ENCODE results near the gene ZCCHC17. TPM values are rescaled to one million over a fixed set of nuclear protein-coding genes. Genes with fewer than 3 reads are reported as not detected.

ZCCHC17 gene
- total RNA-seq, 1 experiment from 2014 or later, result 24.1 TPM

DNA sequence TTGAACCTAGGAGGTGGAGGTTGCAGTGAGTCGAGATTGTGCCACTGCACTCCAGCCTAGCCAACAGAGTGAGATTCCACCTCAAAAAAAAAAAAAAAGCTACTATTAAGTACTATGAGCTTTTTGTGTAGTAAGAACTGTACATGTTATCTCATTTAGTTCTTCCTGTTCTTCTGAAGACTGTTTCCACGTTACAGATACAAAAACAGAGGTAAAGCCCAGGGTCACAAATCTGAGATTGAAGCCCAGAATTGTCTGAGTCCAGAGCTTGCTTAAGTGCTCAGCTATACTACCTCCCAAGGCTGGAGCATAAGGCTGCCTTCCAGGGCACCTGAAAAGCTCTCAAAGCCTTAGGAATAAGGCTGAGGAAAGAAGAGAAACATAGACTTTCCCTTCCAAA lies 73.2 kb downstream of the ZCCHC17 start:
- no peak overlapping the region for H3K4me3 Mint-ChIP-seq (ENCODE audit: unreplicated experiment)
- ChIA-PET CTCF (interaction anchor here (0.8 kb wide), 1 partner anchor 52 kb away, joined by 3 read pairs; no protein-coding TSS in a partner anchor), POLR2A (no interaction called here)
- H3K36me3 Mint-ChIP-seq (ENCODE audit: insufficient read depth, unreplicated experiment), result peaks cover 13% of the 10 kb centered on the region
- H3K4me3 ChIP-seq (ENCODE audit: low read depth, low read length), result no peak overlapping the region
- H3K9me3 ChIP-seq, result no peaks in the 10 kb centered on the region
- H3K9me3 Mint-ChIP-seq (ENCODE audit: unreplicated experiment), result no peaks in the 10 kb centered on the region
- TF ChIP-seq, protein P1, sequence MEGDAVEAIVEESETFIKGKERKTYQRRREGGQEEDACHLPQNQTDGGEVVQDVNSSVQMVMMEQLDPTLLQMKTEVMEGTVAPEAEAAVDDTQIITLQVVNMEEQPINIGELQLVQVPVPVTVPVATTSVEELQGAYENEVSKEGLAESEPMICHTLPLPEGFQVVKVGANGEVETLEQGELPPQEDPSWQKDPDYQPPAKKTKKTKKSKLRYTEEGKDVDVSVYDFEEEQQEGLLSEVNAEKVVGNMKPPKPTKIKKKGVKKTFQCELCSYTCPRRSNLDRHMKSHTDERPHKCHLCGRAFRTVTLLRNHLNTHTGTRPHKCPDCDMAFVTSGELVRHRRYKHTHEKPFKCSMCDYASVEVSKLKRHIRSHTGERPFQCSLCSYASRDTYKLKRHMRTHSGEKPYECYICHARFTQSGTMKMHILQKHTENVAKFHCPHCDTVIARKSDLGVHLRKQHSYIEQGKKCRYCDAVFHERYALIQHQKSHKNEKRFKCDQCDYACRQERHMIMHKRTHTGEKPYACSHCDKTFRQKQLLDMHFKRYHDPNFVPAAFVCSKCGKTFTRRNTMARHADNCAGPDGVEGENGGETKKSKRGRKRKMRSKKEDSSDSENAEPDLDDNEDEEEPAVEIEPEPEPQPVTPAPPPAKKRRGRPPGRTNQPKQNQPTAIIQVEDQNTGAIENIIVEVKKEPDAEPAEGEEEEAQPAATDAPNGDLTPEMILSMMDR (IDR thresholded peaks at IDR 0.05; ENCODE audit: insufficient read depth in 1 of 2, low read depth in 1 of 2, low read length in 1 of 2, severe bottlenecking in 1 of 2, unreplicated experiment in 1 of 2), result no peak
- BruUV-seq (replicated peaks), result no TSS peak
- no peaks in the 10 kb centered on the region for H3K27me3 Mint-ChIP-seq (ENCODE audit: insufficient read depth, unreplicated experiment)
- H3K4me1 Mint-ChIP-seq (ENCODE audit: low read depth, unreplicated experiment), result peaks cover 18% of the 10 kb centered on the region
- no peak overlapping the region for H3K27ac Mint-ChIP-seq (ENCODE audit: unreplicated experiment)
- no peak for DNase-seq
- peaks cover 29% of the 10 kb centered on the region for H3K4me1 ChIP-seq
- no peaks in the 10 kb centered on the region for H3K36me3 ChIP-seq (ENCODE audit: control insufficient read depth, insufficient read depth, low read length)
- no peaks in the 10 kb centered on the region for H3K27me3 ChIP-seq (replicated peaks; ENCODE audit: control insufficient read depth, insufficient read depth, low read length)
- intact Hi-C loops (cut with micrococcal nuclease; ENCODE audit: unreplicated experiment), result no loop called here

DNA sequence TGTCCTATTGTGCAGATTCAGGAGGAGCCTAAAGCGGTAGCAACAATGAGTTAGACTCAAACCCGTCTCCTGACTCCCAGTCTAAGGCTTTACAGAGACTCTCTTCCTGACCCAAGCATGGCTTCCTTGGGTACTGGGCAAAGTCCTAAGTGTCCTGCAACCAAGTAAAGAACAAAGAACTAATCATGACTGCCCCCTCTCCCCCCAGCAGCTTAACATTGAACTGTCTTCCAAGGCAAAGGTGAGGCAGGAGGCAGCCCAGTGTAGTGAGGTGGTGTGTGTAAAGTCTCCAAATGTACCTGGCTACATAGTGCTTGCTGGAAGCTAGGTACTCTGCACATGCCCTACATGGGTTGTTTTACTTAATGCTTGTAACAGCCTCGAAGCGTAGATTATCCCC lies 73.7 kb downstream of the ZCCHC17 start:
- CTCF ChIA-PET, result no interaction called here

DNA sequence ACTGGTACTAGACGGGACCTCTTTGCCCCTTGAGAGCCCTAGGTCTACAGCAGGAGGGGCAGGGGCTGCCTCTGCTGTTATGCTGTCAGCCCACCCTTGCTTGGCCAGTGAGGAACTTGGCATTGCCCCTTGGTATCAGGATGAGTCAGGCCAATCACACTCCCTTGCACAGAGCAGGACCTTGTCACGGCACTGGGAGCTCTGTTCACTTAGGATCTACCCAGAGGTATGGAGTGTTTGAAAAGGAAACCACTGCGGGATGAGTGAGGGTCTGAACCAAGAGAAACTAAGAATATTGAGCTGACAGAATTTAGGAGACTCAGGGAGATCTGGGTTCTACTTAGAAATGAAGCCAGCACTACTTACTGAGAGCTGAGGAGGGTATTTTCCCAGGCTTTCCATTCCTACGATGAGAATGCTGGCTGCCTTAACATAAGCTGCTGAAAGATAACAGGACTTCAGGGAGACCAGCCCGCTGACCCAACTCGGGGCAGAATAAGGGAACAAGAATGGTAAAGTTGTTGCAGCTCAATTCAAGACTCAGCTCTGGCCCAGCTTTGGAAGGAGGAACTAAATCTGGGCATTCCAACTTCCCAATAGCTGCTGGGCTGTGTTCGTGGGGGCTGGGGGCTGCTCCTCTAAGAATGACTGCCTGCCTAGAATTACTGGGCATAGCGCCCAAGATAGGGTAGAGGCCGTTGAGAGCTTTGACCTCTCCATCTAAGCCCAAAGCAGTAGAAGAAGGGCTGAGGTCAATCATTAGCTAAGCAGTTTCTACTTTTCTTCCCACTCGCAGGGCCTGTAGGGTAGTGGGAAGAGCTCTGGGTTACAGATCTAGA lies 74.5 kb downstream of the ZCCHC17 start:
- TF ChIP-seq, protein P1 (IDR thresholded peaks at IDR 0.05; ENCODE audit: insufficient read depth in 1 of 2, low read depth in 1 of 2, low read length in 1 of 2, severe bottlenecking in 1 of 2, unreplicated experiment in 1 of 2), result no peak
- Histone ChIP-seq H3K27me3 (replicated peaks; ENCODE audit: control insufficient read depth, insufficient read depth, low read length) (no peaks in the 10 kb centered on the region), H3K4me3 (ENCODE audit: low read depth, low read length) (no peak overlapping the region), H3K36me3 (ENCODE audit: control insufficient read depth, insufficient read depth, low read length) (no peaks in the 10 kb centered on the region), H3K9me3 (no peaks in the 10 kb centered on the region), H3K4me1 (peaks cover 29% of the 10 kb centered on the region)
- Mint-ChIP-seq H3K36me3 (ENCODE audit: insufficient read depth, unreplicated experiment) (peaks cover 6% of the 10 kb centered on the region), H3K27ac (ENCODE audit: unreplicated experiment) (no peak overlapping the region), H3K9me3 (ENCODE audit: unreplicated experiment) (no peaks in the 10 kb centered on the region), H3K4me3 (ENCODE audit: unreplicated experiment) (no peak overlapping the region), H3K4me1 (ENCODE audit: low read depth, unreplicated experiment) (peaks cover 18% of the 10 kb centered on the region), H3K27me3 (ENCODE audit: insufficient read depth, unreplicated experiment) (no peaks in the 10 kb centered on the region)
- BruUV-seq (replicated peaks), result no TSS peak
- POLR2A ChIA-PET, result interaction anchor here (0.6 kb wide), 1 partner anchor 18 kb away, joined by 3 read pairs; no protein-coding TSS in a partner anchor
- CTCF ChIA-PET, result no interaction called here
- DNase-seq, result no peak
- intact Hi-C loops (cut with micrococcal nuclease; ENCODE audit: unreplicated experiment), result no loop called here

More for the DNA sequence above, 73.7 kb downstream of the ZCCHC17 start:
- H3K27me3 ChIP-seq (replicated peaks; ENCODE audit: control insufficient read depth, insufficient read depth, low read length), result no peaks in the 10 kb centered on the region
- BruUV-seq (replicated peaks), result no TSS peak
- peaks cover 18% of the 10 kb centered on the region for H3K4me1 Mint-ChIP-seq (ENCODE audit: low read depth, unreplicated experiment)
- H3K36me3 Mint-ChIP-seq (ENCODE audit: insufficient read depth, unreplicated experiment), result peaks cover 10% of the 10 kb centered on the region
- H3K27ac Mint-ChIP-seq (ENCODE audit: unreplicated experiment), result no peak overlapping the region
- intact Hi-C loops (cut with micrococcal nuclease; ENCODE audit: unreplicated experiment), result no loop called here
- TF ChIP-seq, protein P1 (IDR thresholded peaks at IDR 0.05; ENCODE audit: insufficient read depth in 1 of 2, low read depth in 1 of 2, low read length in 1 of 2, severe bottlenecking in 1 of 2, unreplicated experiment in 1 of 2), result no peak
- H3K4me3 Mint-ChIP-seq (ENCODE audit: unreplicated experiment), result no peak overlapping the region
- POLR2A ChIA-PET, result no interaction called here
- H3K9me3 Mint-ChIP-seq (ENCODE audit: unreplicated experiment), result no peaks in the 10 kb centered on the region
- no peaks in the 10 kb centered on the region for H3K36me3 ChIP-seq (ENCODE audit: control insufficient read depth, insufficient read depth, low read length)
- H3K9me3 ChIP-seq, result no peaks in the 10 kb centered on the region
- no peak for DNase-seq
- no peak overlapping the region for H3K4me3 ChIP-seq (ENCODE audit: low read depth, low read length)
- H3K27me3 Mint-ChIP-seq (ENCODE audit: insufficient read depth, unreplicated experiment), result no peaks in the 10 kb centered on the region
- H3K4me1 ChIP-seq, result peaks cover 29% of the 10 kb centered on the region

All from Caco-2 (cell line).